Cardiac muscle cell (in vitro differentiated cells and primary cell): ENCODE measurements around the gene HIVEP3. TPM values are rescaled to one million over a fixed set of nuclear protein-coding genes. Genes with fewer than 3 reads are reported as not detected.

Experiments used
- DNase-seq, 2 donors: peaks; one replicate each; pipeline versions ENCODE4 v3.0.0 to v3.0.0-alpha.2; 2010 to 2017; ENCODE audit warnings: low read depth in 1 of 2, low spot score in 1 of 2
- H3K27ac ChIP-seq: fragments of 200-600 bp; sonication (generic); 2 replicates; pipeline ENCODE4 v1.5.1; 2016
- H3K27me3 ChIP-seq: fragments of 200-600 bp; sonication (generic); 2 replicates; pipeline ENCODE4 v1.6.0; 2016; ENCODE audit warnings: control low read depth
- H3K36me3 ChIP-seq: fragments of 200-600 bp; sonication (generic); 2 replicates; pipeline ENCODE4 v1.5.1; 2016; ENCODE audit warnings: control low read depth
- H3K4me1 ChIP-seq: fragments of 200-600 bp; sonication (generic); 2 replicates; pipeline ENCODE4 v1.8.1; 2017; ENCODE audit warnings: low read depth, mild to moderate bottlenecking, mixed run types
- H3K4me3 ChIP-seq: fragments of 200-600 bp; sonication (generic); 2 replicates; pipeline ENCODE4 v1.5.1; 2016; ENCODE audit warnings: mild to moderate bottlenecking
- H3K9me3 ChIP-seq: fragments of 200-600 bp; sonication (generic); 2 replicates; pipeline ENCODE4 v1.5.1; 2017; ENCODE audit warnings: low read depth, mild to moderate bottlenecking, control low read depth
- polyA plus RNA-seq: library from polyadenylated mRNA; unstranded; fragments of >200 nt; fragmentation: Nextera tagmentation; extraction: Ambion mirVana; gene quantifications from 2 replicates; pipeline ENCODE4 v1.2.1, GENCODE V29; 2016
- total RNA-seq: library from RNA; depleted of rRNA; stranded (reverse); fragments of >200 nt; gene quantifications from 2 replicates; pipeline ENCODE4 v1.2.3, GENCODE V29; 2016
- TF ChIP-seq, protein P1 (sequence below): IDR thresholded peaks from 2 replicates; pipeline ENCODE4 v1.5.1; 2012; ENCODE audit warnings: low read depth, mild to moderate bottlenecking, low read length

Gene HIVEP3
- total and polyA plus RNA-seq, 2 experiments from 2014 or later, result 0.42 to 0.62 TPM

DNA sequence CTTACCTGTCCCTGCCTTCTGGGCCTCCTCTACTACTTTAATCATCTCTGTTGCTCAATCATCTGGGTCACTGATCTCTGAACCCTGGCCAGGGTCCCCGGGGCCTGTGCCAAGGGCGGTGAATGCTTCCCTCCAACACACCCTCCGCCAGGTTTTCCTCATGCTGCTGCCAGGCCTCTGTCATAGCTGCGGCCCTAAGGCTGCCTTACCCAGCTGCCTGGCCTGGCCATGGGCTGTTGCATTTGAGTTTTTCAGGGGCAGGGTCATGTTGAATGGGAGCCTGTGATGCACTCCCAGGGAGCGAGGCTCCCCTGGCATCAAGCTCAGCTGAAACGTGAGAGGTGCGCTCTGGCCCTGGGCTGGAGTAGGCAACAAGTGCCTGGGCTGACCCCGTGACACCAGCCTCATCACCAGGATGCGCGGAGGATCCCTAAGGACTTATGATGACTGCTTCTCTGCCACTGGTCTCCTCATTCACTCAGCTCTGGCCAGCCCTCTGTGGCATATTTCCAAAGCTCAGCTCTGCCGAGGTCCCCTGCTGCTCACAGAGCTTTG lies 441.8 kb downstream of the HIVEP3 start:
- Histone ChIP-seq H3K4me3 (no peak overlapping the region), H3K9me3 (no peaks in the 10 kb centered on the region), H3K36me3 (no peaks in the 10 kb centered on the region), H3K4me1 (peaks cover 11% of the 10 kb centered on the region), H3K27ac (no peak overlapping the region), H3K27me3 (no peaks in the 10 kb centered on the region)
- DNase-seq, result no peak
- TF ChIP-seq, protein P1, sequence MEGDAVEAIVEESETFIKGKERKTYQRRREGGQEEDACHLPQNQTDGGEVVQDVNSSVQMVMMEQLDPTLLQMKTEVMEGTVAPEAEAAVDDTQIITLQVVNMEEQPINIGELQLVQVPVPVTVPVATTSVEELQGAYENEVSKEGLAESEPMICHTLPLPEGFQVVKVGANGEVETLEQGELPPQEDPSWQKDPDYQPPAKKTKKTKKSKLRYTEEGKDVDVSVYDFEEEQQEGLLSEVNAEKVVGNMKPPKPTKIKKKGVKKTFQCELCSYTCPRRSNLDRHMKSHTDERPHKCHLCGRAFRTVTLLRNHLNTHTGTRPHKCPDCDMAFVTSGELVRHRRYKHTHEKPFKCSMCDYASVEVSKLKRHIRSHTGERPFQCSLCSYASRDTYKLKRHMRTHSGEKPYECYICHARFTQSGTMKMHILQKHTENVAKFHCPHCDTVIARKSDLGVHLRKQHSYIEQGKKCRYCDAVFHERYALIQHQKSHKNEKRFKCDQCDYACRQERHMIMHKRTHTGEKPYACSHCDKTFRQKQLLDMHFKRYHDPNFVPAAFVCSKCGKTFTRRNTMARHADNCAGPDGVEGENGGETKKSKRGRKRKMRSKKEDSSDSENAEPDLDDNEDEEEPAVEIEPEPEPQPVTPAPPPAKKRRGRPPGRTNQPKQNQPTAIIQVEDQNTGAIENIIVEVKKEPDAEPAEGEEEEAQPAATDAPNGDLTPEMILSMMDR, result no peak

- Histone ChIP-seq H3K4me1 (peaks cover 10% of the 10 kb centered on the region), H3K36me3 (no peaks in the 10 kb centered on the region), H3K9me3 (no peaks in the 10 kb centered on the region), H3K27ac (no peak overlapping the region), H3K27me3 (no peaks in the 10 kb centered on the region), H3K4me3 (no peak overlapping the region)
- DNase-seq, result no peak
- TF ChIP-seq, protein P1, result peak; percentile 13
These were observed 442.7 kb downstream of the HIVEP3 start for GRCh38 chr1:41475859-41476567.

- H3K27me3 ChIP-seq, result no peaks in the 10 kb centered on the region
- H3K4me3 ChIP-seq, result no peak overlapping the region
- H3K9me3 ChIP-seq, result no peaks in the 10 kb centered on the region
- TF ChIP-seq, protein P1, result no peak
- peaks cover 10% of the 10 kb centered on the region for H3K4me1 ChIP-seq
- no peak overlapping the region for H3K27ac ChIP-seq
- no peaks in the 10 kb centered on the region for H3K36me3 ChIP-seq
- DNase-seq, result no peak
These were observed 443.4 kb downstream of the HIVEP3 start for GRCh38 chr1:41475346-41475745.

GRCh38 chr1:41474490-41475271 lies 444.0 kb downstream of the HIVEP3 start:
- DNase-seq, result no peak
- TF ChIP-seq, protein P1, result no peak

GRCh38 chr1:41473738-41474362 lies 444.9 kb downstream of the HIVEP3 start:
- H3K27me3 ChIP-seq, result no peaks in the 10 kb centered on the region
- no peak for DNase-seq
- TF ChIP-seq, protein P1, result no peak
- H3K4me3 ChIP-seq, result no peak overlapping the region
- no peaks in the 10 kb centered on the region for H3K9me3 ChIP-seq
- peaks cover 10% of the 10 kb centered on the region for H3K4me1 ChIP-seq
- H3K36me3 ChIP-seq, result no peaks in the 10 kb centered on the region
- no peak overlapping the region for H3K27ac ChIP-seq

More at GRCh38 chr1:41474490-41475271, 444.0 kb downstream of the HIVEP3 start:
- no peaks in the 10 kb centered on the region for H3K27me3 ChIP-seq
- H3K4me1 ChIP-seq, result peaks cover 10% of the 10 kb centered on the region
- H3K9me3 ChIP-seq, result no peaks in the 10 kb centered on the region
- H3K36me3 ChIP-seq, result no peaks in the 10 kb centered on the region
- H3K27ac ChIP-seq, result peak overlapping the region; percentile 48
- H3K4me3 ChIP-seq, result no peak overlapping the region
